WTC11 (cell line): ENCODE results near the gene SUB1. TPM values are rescaled to one million over a fixed set of nuclear protein-coding genes. Genes with fewer than 3 reads are reported as not detected.

Source experiments
- ATAC-seq: fragments of 200-7000 bp; cut with Tn5 transposase; 2 replicates; pipeline ENCODE4 v1.10.0; 2021; ENCODE audit warnings: mild to moderate bottlenecking, moderate library complexity
- CTCF ChIA-PET: fragments of 300-600 bp; sonication (Branson Sonifier 250); formaldehyde crosslinking; loops from one replicate; lab custom pipeline; 2021; ENCODE audit warnings: antibody characterized with exemption; lab: Charles Lee
- POLR2A ChIA-PET: fragments of 350-600 bp; sonication (Branson Sonifier 250); formaldehyde crosslinking; loops from one replicate; lab custom pipeline; 2021; ENCODE audit warnings: antibody characterized with exemption; lab: Charles Lee
- DNase-seq: peaks from one replicate; pipeline ENCODE4 v3.0.0; 2021; ENCODE audit warnings: low spot score
- H3K27ac Mint-ChIP-seq: 2 replicates; pipeline ENCODE4 v1.8.0; 2021; ENCODE audit warnings: mixed read lengths
- H3K27me3 Mint-ChIP-seq: 2 replicates; pipeline ENCODE4 v1.8.0; 2021; ENCODE audit warnings: low read depth, mild to moderate bottlenecking, moderate library complexity, mixed read lengths
- H3K36me3 Mint-ChIP-seq: 2 replicates; pipeline ENCODE4 v1.8.0; 2021; ENCODE audit warnings: mixed read lengths
- H3K4me1 Mint-ChIP-seq: 2 replicates; pipeline ENCODE4 v1.8.0; 2022; ENCODE audit warnings: mixed read lengths
- H3K4me3 Mint-ChIP-seq: 2 replicates; pipeline ENCODE4 v1.8.0; 2021; ENCODE audit warnings: mild to moderate bottlenecking, moderate library complexity, mixed read lengths
- H3K9me3 Mint-ChIP-seq: 2 replicates; pipeline ENCODE4 v1.8.0; 2021; ENCODE audit warnings: mixed read lengths
- AFF4 ChIP-seq: sonication (generic); formaldehyde crosslinking; IDR thresholded peaks from 2 replicates; pipeline ENCODE4 v1.8.1; 2023; ENCODE audit warnings: mild to moderate bottlenecking, missing genetic modification reagents, borderline replicate concordance
- ARID4B ChIP-seq: sonication (generic); formaldehyde crosslinking; IDR thresholded peaks from 2 replicates; pipeline ENCODE4 v1.8.0; 2023; ENCODE audit warnings: missing genetic modification reagents, mild to moderate bottlenecking, borderline replicate concordance
- CTCF ChIP-seq: fragments of 200-600 bp; IDR thresholded peaks from 2 replicates; pipeline ENCODE4 v1.8.0; 2022; ENCODE audit warnings: antibody characterized with exemption
- E2F4 ChIP-seq: sonication (generic); formaldehyde crosslinking; IDR thresholded peaks from 2 replicates; pipeline ENCODE4 v1.8.1; 2022; ENCODE audit warnings: low read depth, mild to moderate bottlenecking, moderate library complexity, missing genetic modification reagents, borderline replicate concordance
- ETV6 ChIP-seq: sonication (generic); formaldehyde crosslinking; IDR thresholded peaks from 2 replicates; pipeline ENCODE4 v1.8.1; 2022; ENCODE audit warnings: mild to moderate bottlenecking, missing genetic modification reagents
- FOXP1 ChIP-seq: sonication (generic); formaldehyde crosslinking; IDR thresholded peaks from 2 replicates; pipeline ENCODE4 v1.8.0; 2022; ENCODE audit warnings: missing genetic modification reagents, mild to moderate bottlenecking, moderate library complexity, borderline replicate concordance
- PREB ChIP-seq: sonication (generic); formaldehyde crosslinking; IDR thresholded peaks from 2 replicates; pipeline ENCODE4 v1.8.1; 2022; ENCODE audit warnings: mild to moderate bottlenecking, missing genetic modification reagents, moderate library complexity, borderline replicate concordance
- PRRX2 ChIP-seq: fragments of 250-450 bp; sonication (Bioruptor Pico); IDR thresholded peaks from 2 replicates; pipeline ENCODE4 v1.8.0; 2021; ENCODE audit warnings: mild to moderate bottlenecking
- ZBTB21 ChIP-seq: sonication (generic); formaldehyde crosslinking; IDR thresholded peaks from 2 replicates; pipeline ENCODE4 v1.8.1; 2023; ENCODE audit warnings: mild to moderate bottlenecking, missing genetic modification reagents, borderline replicate concordance
- ZNF281 ChIP-seq: sonication (generic); formaldehyde crosslinking; IDR thresholded peaks from 2 replicates; pipeline ENCODE4 v1.8.0; 2023; ENCODE audit warnings: mild to moderate bottlenecking, missing genetic modification reagents
- ZNF671 ChIP-seq: fragments of 250-450 bp; sonication (Bioruptor Pico); IDR thresholded peaks from 2 replicates; pipeline ENCODE4 v1.8.0; 2021; ENCODE audit warnings: mild to moderate bottlenecking
- total RNA-seq: library from RNA; stranded (reverse); gene quantifications from 3 replicates; pipeline ENCODE4 v1.2.3, GENCODE V29; 2021

Gene SUB1
- total RNA-seq, 1 experiment from 2014 or later: 258 TPM

- peaks cover 48% of the 10 kb centered on the region for H3K36me3 Mint-ChIP-seq
Measured at GRCh38 chr5:32589942-32590869, 4.8 kb downstream of the SUB1 start.

GRCh38 chr5:32595118-32595517 is 9.8 kb downstream of the SUB1 start:
- POLR2A ChIA-PET: no interaction called here
- Mint-ChIP-seq H3K4me3 (no peak overlapping the region), H3K27me3 (no peaks in the 10 kb centered on the region), H3K27ac (no peak overlapping the region), H3K36me3 (peaks cover 82% of the 10 kb centered on the region), H3K4me1 (no peaks in the 10 kb centered on the region), H3K9me3 (no peaks in the 10 kb centered on the region)
- CTCF ChIA-PET: no interaction called here
- DNase-seq (no peak), ATAC-seq (no peak)
- TF ChIP-seq ARID4B (CRISPR knock-in tag) (no peak), FOXP1 (no peak), ETV6 (CRISPR knock-in tag) (no peak), AFF4 (CRISPR knock-in tag) (no peak), ZNF281 (CRISPR knock-in tag) (no peak), PREB (no peak)

More at GRCh38 chr5:32589942-32590869, 4.8 kb downstream of the SUB1 start:
- POLR2A ChIA-PET: interaction anchor here (0.6 to 1.8 kb wide), 4 partner anchors 70 to 624 kb away, joined by 3 to 7 read pairs (median 4); no protein-coding TSS in a partner anchor
- no peak overlapping the region for H3K27ac Mint-ChIP-seq
- no peaks in the 10 kb centered on the region for H3K27me3 Mint-ChIP-seq
- no peak for DNase-seq
- H3K4me3 Mint-ChIP-seq: no peak overlapping the region
- H3K9me3 Mint-ChIP-seq: no peaks in the 10 kb centered on the region
- TF ChIP-seq E2F4 (CRISPR knock-in tag): no peak
- no peak for TF ChIP-seq ZBTB21 (CRISPR knock-in tag)
- peak; percentile 62 for TF ChIP-seq CTCF
- TF ChIP-seq PRRX2 (CRISPR knock-in tag): no peak
- TF ChIP-seq ZNF671 (CRISPR knock-in tag): no peak
- CTCF ChIA-PET: interaction anchor here (0.6 to 5.0 kb wide), 38 partner anchors 9 to 455 kb away, joined by 3 to 195 read pairs (median 4); no protein-coding TSS in a partner anchor
- H3K4me1 Mint-ChIP-seq: peaks cover 12% of the 10 kb centered on the region
- no peak for ATAC-seq
